H1 (cell line): Measurements from ENCODE around the gene COL4A2.

Experiments
- CBX8 ChIP-seq: fragments of 300-800, 300-1000 bp; sonication (generic); IDR thresholded peaks from 2 replicates; pipeline ENCODE4 v1.7.1; 2016; ENCODE audit warnings: low read depth, low read length, borderline replicate concordance
- CTCF ChIP-seq, 3 experiments: IDR thresholded peaks; 1 replicate in 2 of 3; 2 replicates in 1 of 3; pipeline versions ENCODE4 v1.5.1 to v1.6.1; 2011; ENCODE audit warnings: low read length in 3 of 3, mild to moderate bottlenecking in 3 of 3, inconsistent platforms in 2 of 3, low read depth in 1 of 3, moderate library complexity in 1 of 3; ENCODE audit not compliant: insufficient read depth in 1 of 3; ENCODE audit errors: control extremely low read depth in 1 of 3
- EZH2 ChIP-seq: fragments of 200-600 bp; sonication (generic); IDR thresholded peaks from 2 replicates; pipeline ENCODE4 v1.7.1; 2012; ENCODE audit warnings: low read depth, mild to moderate bottlenecking, moderate library complexity, low read length, inconsistent platforms; ENCODE audit not compliant: severe bottlenecking
- HDAC2 ChIP-seq, 2 experiments: fragments of 300-600 bp in 1 of 2; sonication (generic) in 1 of 2; IDR thresholded peaks; 2 replicates each; pipeline ENCODE4 v1.6.1; 2011 to 2012; ENCODE audit warnings: low read depth in 2 of 2, low read length in 2 of 2, mild to moderate bottlenecking in 2 of 2, moderate library complexity in 2 of 2, borderline replicate concordance in 1 of 2, inconsistent platforms in 1 of 2
- JUND ChIP-seq: IDR thresholded peaks from 2 replicates; pipeline ENCODE4 v1.6.1; 2011; ENCODE audit warnings: mild to moderate bottlenecking, improper control_type of control experiment, low read length
- MAX ChIP-seq: IDR thresholded peaks from 2 replicates; pipeline ENCODE4 v1.6.1; 2012; ENCODE audit warnings: inconsistent platforms
- POLR2A ChIP-seq, 2 experiments: IDR thresholded peaks; 1 replicate in 1 of 2; 2 replicates in 1 of 2; pipeline ENCODE4 v1.6.1; 2011; ENCODE audit warnings: low read depth in 2 of 2, low read length in 2 of 2, mild to moderate bottlenecking in 2 of 2; ENCODE audit errors: control extremely low read depth in 1 of 2
- POLR2AphosphoS5 ChIP-seq: IDR thresholded peaks from 2 replicates; pipeline ENCODE4 v1.6.1; 2011; ENCODE audit warnings: low read depth, low read length
- POU5F1 ChIP-seq: IDR thresholded peaks from 2 replicates; pipeline ENCODE4 v1.6.1; 2011; ENCODE audit warnings: low read depth, mild to moderate bottlenecking, low read length, moderate library complexity
- RAD21 ChIP-seq, 2 experiments: IDR thresholded peaks in 1 of 2; conservative IDR thresholded peaks in 1 of 2; 2 replicates each; pipeline ENCODE4 v1.6.1; 2011; ENCODE audit warnings: low read depth in 2 of 2, low read length in 2 of 2, improper control_type of control experiment in 1 of 2, inconsistent platforms in 1 of 2, mild to moderate bottlenecking in 1 of 2, moderate library complexity in 1 of 2
- SP2 ChIP-seq: IDR thresholded peaks from 2 replicates; pipeline ENCODE4 v1.6.1; 2012; ENCODE audit warnings: mild to moderate bottlenecking, low read length, inconsistent platforms
- TAF1 ChIP-seq: IDR thresholded peaks from 2 replicates; pipeline ENCODE4 v1.6.1; 2011; ENCODE audit warnings: mild to moderate bottlenecking, low read depth, low read length
- TCF12 ChIP-seq: IDR thresholded peaks from 2 replicates; pipeline ENCODE4 v1.6.1; 2011; ENCODE audit warnings: low read depth, mild to moderate bottlenecking, low read length

GRCh38 chr13:110416131-110417025, 109.3 kb downstream of the COL4A2 start:
- no peak for TF ChIP-seq CTCF (IDR thresholded peaks at IDR 0.05; ENCODE audit: control extremely low read depth in 1 of 3, insufficient read depth in 1 of 3, low read depth in 1 of 3, low read length in 3 of 3)
- TF ChIP-seq TAF1 = no peak
- no peak for TF ChIP-seq MAX
- TF ChIP-seq POLR2A (IDR thresholded peaks at IDR 0.05; ENCODE audit: control extremely low read depth in 1 of 2, low read depth in 2 of 2, low read length in 2 of 2) = no peak
- TF ChIP-seq EZH2 = no peak
- TF ChIP-seq CBX8 = no peak
- no peak for TF ChIP-seq POLR2AphosphoS5
- TF ChIP-seq HDAC2 (IDR thresholded peaks at IDR 0.05; ENCODE audit: borderline replicate concordance in 1 of 2, low read depth in 2 of 2, low read length in 2 of 2) = no peak
- no peak for TF ChIP-seq TCF12
- no peak for TF ChIP-seq SP2
- no peak for TF ChIP-seq RAD21 (IDR thresholded peaks at IDR 0.05 in 1 of 2, conservative IDR thresholded peaks at IDR 0.05 in 1 of 2; ENCODE audit: low read depth in 2 of 2, low read length in 2 of 2)
- no peak for TF ChIP-seq JUND
- no peak for TF ChIP-seq POU5F1
